Colonic mucosa (tissue), 4 donors: ENCODE data around the gene BRSK1. TPM values are rescaled to one million over a fixed set of nuclear protein-coding genes. Genes with fewer than 3 reads are reported as not detected.

ENCODE experiments used
- DNase-seq: peaks from one replicate; pipeline ENCODE4 v3.0.0-alpha.2; 2020
- H3K27ac ChIP-seq: fragments of 200-600 bp; one replicate; pipeline ENCODE4 v1.8.0; 2021
- H3K27me3 ChIP-seq: fragments of 200-600 bp; one replicate; pipeline ENCODE4 v1.8.0; 2021
- H3K36me3 ChIP-seq: fragments of 200-600 bp; one replicate; pipeline ENCODE4 v1.8.0; 2021
- H3K4me1 ChIP-seq: fragments of 200-600 bp; one replicate; pipeline ENCODE4 v1.8.0; 2021; ENCODE audit warnings: mild to moderate bottlenecking
- H3K4me3 ChIP-seq: fragments of 200-600 bp; one replicate; pipeline ENCODE4 v1.8.0; 2021
- H3K9ac ChIP-seq, 2 donors: one replicate each; pipeline ENCODE4 v1.7.0; 2013; ENCODE audit warnings: control low read depth in 2 of 2, low read depth in 2 of 2, low read length in 2 of 2
- H3K9me3 ChIP-seq: fragments of 200-600 bp; one replicate; pipeline ENCODE4 v1.8.0; 2021
- CTCF ChIP-seq: fragments of 200-600 bp; IDR thresholded peaks from one replicate; pipeline ENCODE4 v1.8.0; 2022; ENCODE audit warnings: antibody characterized with exemption, mild to moderate bottlenecking
- intact Hi-C: fragments of 100-400 bp; cut with DNase I; formaldehyde crosslinking; loops from one replicate; pipeline ENCODE4 v1.14.1; 2022
- total RNA-seq, 2 donors: library from RNA; stranded (reverse); fragmentation: NEBNext Ultra II Directional in 1 of 2; extraction: Animal tissue kit (Norgen Biotek cat#: 25700) in 1 of 2; gene quantifications; one replicate each; pipeline ENCODE4 v1.2.1, GENCODE V29; 2021
- donor health status: healthy.
- donor health status: DM: no; HTN: no; CAD: no.
- donor health status: DM: no; HTN: no; CAD: no.

The BRSK1 gene
- total RNA-seq, 2 donors from 2014 or later, result 0.59 to 2.3 TPM

DNA sequence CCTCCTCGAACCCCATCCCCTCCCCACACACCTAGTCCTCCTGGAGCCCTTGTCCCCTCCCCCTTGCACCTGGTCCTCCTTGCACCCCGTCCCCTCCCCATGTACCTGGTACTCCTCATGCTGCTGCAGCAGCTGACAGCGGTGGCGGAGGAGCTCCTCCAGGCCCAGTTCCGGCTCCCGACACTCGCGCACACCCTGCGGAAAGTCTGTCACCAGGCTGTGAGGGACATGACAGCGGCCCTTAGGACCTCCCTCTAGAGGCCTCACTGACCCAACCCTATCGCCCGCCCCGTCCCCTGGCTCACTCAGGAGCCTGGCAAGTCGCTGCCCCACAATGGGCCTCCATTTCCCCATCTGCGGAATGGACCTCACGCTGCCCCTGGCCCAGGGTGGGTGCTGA is 18.6 kb upstream of the BRSK1 start:
- no peak for TF ChIP-seq CTCF
- H3K36me3 ChIP-seq, result no peaks in the 10 kb centered on the region
- intact Hi-C loops, result no loop called here
- no peaks in the 10 kb centered on the region for H3K27me3 ChIP-seq
- H3K4me3 ChIP-seq, result no peak overlapping the region
- H3K9ac ChIP-seq, result no peak overlapping the region
- no peak overlapping the region for H3K27ac ChIP-seq
- no peak for DNase-seq
- peaks cover under 1% of the 10 kb centered on the region for H3K4me1 ChIP-seq
- no peaks in the 10 kb centered on the region for H3K9me3 ChIP-seq

- Histone ChIP-seq H3K9ac (no peak overlapping the region), H3K4me1 (no peaks in the 10 kb centered on the region), H3K27me3 (no peaks in the 10 kb centered on the region), H3K27ac (no peak overlapping the region), H3K36me3 (no peaks in the 10 kb centered on the region), H3K9me3 (no peaks in the 10 kb centered on the region), H3K4me3 (no peak overlapping the region)
- no peak for TF ChIP-seq CTCF
- DNase-seq, result no peak
- intact Hi-C loops, result no loop called here
Measured at GRCh38 chr19:55265723-55266386, 17.9 kb upstream of the BRSK1 start.

GRCh38 chr19:55266404-55266803 is 17.4 kb upstream of the BRSK1 start:
- Histone ChIP-seq H3K4me1 (no peaks in the 10 kb centered on the region), H3K27ac (no peak overlapping the region), H3K27me3 (no peaks in the 10 kb centered on the region), H3K36me3 (no peaks in the 10 kb centered on the region), H3K9ac (no peak overlapping the region), H3K4me3 (no peak overlapping the region), H3K9me3 (no peaks in the 10 kb centered on the region)
- no peak for DNase-seq
- TF ChIP-seq CTCF, result no peak
- intact Hi-C loops, result no loop called here

DNA sequence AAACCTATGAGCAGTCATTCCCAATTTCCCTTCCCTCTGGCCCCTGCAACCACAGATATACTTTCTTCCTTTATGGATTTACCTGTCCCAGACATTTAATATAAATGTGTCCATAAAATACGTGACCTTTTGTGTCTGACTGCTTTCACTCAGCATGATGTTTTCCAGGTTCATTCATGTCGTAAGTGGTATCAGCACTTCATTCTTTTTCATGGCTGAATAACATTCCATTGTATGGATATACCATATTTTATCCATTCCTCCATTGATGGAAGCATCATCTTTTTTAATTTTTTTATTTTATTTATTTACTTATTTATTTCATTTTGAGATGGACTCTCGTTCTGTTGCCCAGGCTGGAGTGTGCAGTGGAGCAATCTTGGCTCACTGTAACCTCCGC is 17.0 kb upstream of the BRSK1 start:
- no peaks in the 10 kb centered on the region for H3K9me3 ChIP-seq
- no peaks in the 10 kb centered on the region for H3K36me3 ChIP-seq
- no peak for DNase-seq
- H3K27me3 ChIP-seq, result no peaks in the 10 kb centered on the region
- H3K27ac ChIP-seq, result no peak overlapping the region
- H3K4me3 ChIP-seq, result no peak overlapping the region
- H3K4me1 ChIP-seq, result no peaks in the 10 kb centered on the region
- intact Hi-C loops, result no loop called here
- no peak overlapping the region for H3K9ac ChIP-seq
- TF ChIP-seq CTCF, result no peak

DNA sequence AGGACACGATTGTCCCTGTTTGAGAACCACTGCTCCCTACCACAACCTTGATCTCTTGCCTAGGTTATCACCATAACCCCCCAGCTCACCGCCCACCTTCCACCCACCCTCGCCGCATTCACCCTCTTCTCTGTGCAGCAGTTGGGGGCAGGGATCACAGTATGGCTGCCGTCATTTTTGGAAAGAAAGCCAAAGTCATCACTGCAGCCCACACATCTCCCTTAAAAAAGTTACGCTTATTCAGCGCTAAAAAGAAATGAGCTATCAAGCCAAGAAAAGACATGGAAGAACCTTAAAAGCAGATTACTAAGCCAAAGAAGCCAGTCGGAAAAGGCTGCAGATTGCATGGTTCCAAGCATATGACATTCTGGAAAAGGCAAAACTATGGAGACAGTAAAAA is 14.5 kb upstream of the BRSK1 start:
- no peaks in the 10 kb centered on the region for H3K27me3 ChIP-seq
- TF ChIP-seq CTCF, result no peak
- H3K9me3 ChIP-seq, result no peaks in the 10 kb centered on the region
- H3K4me3 ChIP-seq, result no peak overlapping the region
- H3K27ac ChIP-seq, result no peak overlapping the region
- intact Hi-C loops, result no loop called here
- H3K36me3 ChIP-seq, result no peaks in the 10 kb centered on the region
- no peaks in the 10 kb centered on the region for H3K4me1 ChIP-seq
- DNase-seq, result no peak
- H3K9ac ChIP-seq, result no peak overlapping the region
